NCI-H774 (cell line): ENCODE measurements around the gene EXOC4.

ENCODE experiments used
- DNase-seq: peaks from one replicate; lab custom pipeline; 2025; lab: John Stamatoyannopoulos, UW

The EXOC4 gene

DNA sequence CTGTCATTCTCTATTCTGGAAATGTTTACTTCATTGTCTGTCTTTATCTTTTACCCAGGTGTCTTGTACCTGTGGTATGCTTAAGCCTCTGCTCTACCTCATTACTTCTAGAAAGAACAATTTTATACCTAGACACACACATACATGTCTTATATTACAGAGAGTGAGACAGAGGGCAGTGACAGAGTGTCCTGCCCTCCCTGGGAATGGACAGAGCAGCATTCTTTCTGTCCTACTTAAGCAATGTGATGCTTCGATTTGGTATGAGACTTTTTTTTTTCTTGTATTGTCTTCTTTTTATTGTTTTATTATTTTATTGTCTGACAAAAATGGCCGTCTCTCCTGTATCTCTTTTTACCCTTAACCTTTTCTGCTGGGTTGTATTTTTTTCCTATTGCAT, 286.1 kb downstream of the EXOC4 start:
- no peak for DNase-seq

DNA sequence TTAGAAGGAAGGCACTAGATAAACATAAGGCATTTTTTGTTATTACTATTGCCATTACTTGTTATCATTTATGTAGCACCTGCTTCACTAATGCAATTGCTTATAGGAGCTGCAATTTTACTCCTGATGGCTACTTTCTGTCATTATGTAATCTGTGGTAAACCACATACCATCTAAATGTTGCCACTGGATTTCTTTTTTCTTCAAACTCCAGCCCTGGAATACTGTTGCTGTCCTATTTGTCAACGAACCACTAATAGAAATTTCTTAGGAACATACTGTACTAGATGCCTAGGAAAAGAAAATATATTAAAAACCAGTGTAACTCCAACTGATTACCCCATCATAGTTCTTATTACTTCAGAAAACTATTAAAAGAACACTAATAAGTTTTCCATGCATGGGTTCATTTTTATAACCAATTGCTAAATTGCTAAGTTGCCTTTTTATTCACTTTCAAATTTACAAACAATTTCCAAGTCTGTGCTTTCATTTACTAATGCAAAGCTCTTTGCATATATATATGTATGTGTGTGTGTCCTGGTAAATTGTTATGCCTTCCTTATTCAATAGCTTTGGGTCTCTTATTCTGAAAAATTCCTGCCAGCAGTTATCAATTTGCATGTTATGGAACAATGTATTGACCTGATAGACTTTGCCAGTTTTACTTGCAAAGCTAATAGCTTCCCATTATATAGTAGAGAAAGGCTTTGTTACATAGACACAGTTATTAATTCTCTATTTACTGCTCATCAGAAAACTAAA, 287.4 kb downstream of the EXOC4 start:
- DNase-seq, result no peak

DNA sequence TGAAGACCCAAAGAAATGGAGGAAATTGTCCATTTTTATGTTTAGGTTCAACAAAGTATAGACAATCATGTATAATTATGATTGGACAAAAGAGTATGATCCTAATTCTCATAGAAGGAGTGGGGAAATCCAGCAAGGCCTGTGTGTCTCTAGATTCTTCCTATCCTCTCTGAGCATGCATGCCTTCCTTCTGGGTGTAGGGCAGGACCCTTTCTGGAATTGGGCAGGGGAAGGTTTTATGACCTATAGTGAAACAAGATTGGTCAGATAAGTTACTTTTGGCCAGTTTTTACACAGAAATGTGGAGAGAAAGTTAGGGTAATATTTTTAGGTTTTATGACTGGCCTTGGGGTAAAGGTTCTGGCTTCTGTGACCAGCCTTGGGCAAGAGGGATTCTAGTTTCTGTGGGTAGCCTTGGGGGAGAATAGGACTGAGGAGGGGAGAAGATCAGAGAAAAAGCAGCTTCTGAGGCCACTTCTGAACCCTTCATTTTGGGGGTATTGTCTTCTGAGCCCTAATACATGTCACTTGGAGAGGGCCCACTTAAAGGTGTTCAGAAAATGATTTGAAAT, 289.4 kb downstream of the EXOC4 start:
- no peak for DNase-seq

DNA sequence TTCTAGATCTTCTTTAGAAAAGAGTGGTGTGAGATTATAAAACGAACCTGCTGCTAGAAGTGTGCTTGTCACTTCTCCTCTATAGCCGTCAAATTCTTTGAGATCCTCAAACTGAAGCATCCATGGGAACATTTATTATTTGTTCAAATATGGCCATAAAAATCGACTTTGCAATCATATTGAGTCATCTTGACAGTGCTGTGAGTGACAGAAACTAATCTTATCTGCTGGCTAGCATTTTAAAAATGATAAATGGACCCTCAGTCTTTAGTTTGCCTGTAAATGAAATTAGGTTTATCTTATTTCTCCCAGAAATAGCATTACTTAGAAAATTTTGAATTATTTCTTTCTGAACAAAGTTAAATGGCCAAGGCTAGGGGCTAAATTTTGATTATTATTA, 290.8 kb downstream of the EXOC4 start:
- no peak for DNase-seq

DNA sequence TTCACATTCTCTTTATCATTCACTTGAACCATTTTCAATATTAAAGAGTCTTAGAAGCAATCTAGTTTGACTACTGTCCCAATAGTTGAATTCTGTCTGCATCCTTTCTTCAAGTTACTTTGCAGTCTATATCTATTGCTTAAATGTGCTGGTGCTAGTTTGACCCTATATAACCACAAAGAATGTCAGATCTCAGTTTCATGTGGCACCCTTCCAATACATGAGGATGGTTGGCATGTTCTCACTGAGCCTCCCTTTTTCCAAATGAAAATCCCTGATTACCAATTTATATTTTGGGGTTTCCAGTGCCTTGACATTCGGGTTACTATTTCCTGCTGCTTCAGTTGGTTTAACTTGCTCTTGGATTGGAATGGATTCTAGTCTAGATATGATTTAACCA, 292.7 kb downstream of the EXOC4 start:
- no peak for DNase-seq

DNA sequence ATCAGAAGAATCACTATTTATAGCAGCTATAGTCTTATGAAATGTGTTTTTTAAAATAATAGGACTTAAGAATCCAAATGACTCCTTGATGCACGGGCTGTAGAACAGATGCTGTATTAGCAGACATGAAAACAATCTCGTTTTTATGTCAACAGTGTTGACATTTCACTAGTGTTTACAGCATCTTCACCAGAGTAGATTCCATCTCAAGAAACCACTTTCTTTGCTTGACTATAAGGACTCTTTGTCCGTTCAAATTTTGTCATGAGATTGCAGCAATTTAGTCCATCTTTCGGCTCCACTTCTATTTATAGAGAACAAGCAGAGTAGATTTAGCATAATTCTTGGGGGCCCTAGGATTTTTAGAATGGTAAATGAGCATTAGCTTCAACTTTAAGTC, 295.1 kb downstream of the EXOC4 start:
- no peak for DNase-seq

DNA sequence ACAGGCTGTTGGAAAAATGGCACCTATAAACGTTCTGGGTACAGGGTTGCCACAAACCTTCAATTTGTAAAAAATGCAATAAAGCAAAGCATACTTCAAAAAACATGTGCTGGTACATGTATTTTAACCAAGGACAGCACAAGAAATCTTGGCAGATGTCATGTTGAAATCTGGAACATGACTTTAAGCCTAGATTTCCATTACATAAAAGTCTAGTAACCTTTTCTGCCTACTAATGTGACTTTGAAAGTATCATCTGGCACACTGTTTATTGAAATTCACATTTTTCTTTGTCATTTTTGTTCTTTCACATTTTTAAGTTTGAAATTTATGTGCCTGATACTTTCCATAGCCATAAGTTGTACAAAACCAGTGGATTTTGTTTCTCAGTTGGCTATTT, 296.8 kb downstream of the EXOC4 start:
- no peak for DNase-seq

DNA sequence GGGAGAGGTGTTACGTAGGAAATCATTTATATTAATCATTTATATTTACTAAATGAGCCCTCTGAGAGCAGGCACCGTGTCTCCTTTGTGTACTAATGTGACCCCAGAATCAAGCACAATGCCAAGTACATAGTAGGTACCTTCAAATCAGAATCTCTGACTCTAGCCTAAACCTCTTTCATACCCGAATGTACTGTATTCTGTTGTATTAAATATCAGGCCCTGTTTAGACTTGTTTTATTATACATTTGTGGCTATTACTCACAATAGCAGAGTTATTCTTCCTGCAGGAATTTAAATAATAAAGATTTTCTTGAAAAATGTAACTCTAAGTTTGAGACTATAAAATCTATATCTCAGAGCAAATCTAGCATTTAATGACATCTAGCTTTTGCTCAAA, 297.3 kb downstream of the EXOC4 start:
- DNase-seq, result no peak

DNA sequence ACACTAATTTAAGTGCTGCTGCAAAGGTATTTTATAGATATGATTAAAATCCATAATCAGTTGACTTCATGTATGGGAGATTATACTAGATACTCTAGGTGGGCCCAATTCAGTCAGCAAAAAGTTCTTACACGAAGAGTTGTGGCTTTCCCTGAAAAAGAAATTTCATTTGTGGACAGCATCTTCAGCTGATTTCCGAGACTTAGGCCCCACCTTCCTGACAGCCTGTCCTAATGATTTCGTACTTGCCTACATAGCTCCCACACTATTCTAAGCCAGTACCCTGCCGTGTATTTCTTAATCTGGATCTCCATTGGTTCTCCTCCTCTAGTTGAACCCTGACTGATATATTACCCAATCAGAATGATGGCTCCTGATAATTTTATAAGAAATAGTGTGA, 297.9 kb downstream of the EXOC4 start:
- no peak for DNase-seq

DNA sequence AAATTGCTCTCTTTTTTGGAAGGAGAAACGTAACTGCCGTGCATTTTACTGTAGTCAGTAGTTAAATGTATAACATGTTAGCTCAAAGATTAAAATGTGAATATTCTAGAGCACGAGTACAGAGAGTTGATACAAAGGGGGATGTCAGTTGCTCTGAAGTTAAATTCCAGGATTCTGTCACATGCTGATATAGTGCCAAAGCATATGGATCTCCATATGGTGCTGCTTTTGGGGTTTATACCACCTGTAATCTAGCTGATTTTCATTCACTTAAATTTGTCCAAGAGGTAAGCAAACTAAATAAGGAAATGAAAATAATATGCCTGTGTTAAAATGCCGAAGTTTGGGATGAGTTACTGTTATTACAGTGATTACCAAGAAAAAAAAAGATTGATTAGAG, 298.6 kb downstream of the EXOC4 start:
- DNase-seq, result no peak

DNA sequence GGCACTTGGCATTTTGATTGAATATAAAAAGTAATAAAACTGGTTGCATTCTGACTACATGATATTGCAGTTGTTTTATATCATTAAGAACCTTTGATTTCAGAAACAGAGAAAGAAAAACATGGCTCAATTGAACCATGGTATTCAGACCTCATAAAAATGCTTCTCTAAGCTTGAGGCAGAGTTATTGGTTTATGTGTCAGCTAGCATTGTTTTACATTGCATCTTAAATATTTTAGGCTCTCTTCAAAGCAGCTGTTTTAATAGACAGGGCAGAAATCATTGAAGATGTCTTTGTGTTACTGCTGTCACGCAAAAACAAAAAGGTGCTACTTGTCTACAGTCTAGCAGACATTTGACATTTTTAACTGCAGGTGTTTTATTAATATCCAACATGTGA, 299.2 kb downstream of the EXOC4 start:
- DNase-seq, result no peak

DNA sequence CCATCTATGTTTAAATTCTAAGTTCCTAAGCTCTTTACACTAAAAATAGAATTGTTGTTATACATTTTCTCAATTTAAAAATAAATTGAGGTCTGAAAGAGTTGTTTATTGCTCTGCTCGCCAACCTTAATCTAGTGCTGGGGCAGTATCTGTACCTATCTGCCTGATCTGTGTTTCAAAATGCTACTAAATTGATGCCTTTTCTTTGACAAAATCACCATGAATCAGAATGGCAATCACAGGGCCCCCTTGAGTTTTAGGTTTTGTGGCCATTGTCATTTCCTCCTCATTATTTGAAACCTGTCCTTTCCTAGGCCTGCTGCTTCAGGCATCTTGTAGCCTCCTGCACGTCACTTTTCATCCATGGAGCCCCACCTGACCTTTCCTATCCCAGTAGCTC, 301.5 kb downstream of the EXOC4 start:
- DNase-seq, result no peak

DNA sequence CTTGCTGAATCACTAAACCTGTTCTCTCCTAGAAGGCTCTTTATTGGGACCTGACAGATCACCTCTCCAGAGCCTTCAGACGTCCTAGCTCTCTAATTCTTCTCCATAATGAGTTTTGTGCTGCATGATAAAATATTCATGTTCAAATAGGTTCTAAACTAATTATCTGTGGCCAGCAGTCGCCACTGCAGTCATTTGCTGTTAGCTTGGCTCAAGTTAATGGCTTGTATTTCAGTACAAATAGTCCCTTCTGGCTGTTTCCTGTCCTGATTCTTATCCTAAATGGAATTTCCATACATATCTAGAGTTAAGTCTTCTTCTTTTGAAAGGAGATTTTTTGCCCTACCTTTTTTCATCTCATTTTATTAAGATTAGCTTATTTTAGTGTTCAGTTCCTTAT, 303.2 kb downstream of the EXOC4 start:
- DNase-seq, result no peak

DNA sequence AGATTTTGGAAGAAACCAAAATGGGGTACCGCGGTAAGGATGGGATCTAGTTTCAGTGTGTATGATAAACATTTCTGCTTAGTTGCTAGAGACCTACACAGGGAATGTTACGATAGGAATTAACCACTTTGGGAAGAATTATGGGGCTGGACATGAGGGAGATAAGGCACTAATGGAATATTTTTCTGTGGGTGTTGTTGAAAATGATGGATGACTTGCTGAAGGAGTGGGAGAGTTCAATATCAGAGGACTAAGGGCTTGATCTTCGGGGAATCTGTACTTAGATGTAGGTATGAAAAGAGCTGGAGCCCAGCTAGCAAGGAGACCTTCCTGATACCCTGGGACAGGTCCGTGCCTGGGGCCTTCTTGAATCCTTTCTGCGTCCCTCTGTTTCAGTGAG, 303.7 kb downstream of the EXOC4 start:
- no peak for DNase-seq

DNA sequence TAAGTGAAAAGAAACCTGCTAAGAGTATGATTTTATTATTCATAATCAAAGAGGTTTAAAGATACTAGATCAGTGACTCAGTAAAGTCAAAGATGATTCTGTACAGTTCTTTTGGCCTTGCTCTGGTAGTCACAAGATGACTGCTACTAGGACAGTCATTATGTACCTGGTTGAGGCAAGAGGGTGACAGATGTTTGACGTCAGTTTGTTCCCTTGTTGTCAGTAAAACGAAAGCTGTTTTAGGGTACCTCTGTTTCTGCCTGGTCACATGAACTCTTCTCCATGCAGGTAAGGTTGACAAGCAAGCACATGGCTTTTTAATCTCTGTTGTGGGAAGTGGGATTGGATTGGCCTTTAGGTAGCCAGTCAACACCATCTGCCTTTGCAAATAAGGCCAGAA, 308.0 kb downstream of the EXOC4 start:
- DNase-seq, result no peak

DNA sequence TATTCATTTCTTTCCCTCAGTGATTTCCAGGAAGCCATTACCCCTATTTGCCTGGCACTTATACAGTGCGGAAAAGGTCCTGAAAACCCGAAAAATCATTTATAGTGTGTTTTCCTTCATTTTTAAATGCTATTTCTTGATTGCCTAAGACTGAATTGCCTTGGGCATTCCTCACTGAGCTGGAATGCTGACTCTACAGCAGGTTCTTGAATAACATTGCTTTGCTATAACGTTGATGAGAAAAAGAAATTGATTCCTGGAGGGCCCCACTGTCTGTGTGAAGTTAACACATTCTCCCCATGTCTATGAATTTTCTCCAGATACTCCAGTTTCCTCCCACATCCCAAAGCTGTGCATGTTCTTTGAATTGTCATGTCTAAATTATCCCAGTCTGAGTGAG, 308.5 kb downstream of the EXOC4 start:
- DNase-seq, result no peak

DNA sequence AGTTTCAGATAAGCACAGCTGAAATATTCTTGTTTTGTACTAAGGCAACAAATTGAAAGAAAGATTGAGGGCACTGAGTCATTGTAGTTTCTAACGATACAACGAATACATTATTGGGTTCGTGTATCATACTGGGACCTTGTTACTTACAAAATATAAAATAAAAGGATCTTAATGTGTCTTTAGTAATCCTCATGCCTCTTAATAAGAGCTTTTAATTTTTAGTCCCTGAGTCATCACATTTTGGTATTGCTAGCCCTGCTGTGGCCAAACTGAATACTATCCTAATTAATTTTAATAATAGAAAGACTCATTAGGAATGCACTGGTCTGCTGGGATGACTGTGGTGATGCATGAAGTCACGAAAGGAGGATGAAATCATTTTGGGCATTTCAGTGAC, 309.7 kb downstream of the EXOC4 start:
- DNase-seq, result no peak

DNA sequence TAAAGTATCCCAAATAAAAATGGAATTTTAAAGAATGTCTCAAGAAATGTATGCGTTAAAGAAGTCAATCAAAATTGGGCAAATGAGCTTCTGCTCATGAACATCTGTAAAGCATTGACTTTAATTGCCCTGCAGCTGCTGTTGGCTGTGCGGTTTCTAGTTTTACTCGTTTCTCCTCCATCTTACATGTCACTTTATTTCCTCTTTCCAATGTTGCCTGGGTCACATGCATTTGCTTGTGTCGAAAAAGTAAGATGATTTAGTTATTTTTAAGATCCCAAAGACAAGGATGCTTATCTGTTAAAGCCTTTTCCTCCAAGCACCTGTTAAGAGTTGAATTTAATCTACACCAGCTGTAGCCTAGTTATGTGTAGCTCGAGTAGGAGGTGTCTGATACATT, 310.4 kb downstream of the EXOC4 start:
- no peak for DNase-seq

DNA sequence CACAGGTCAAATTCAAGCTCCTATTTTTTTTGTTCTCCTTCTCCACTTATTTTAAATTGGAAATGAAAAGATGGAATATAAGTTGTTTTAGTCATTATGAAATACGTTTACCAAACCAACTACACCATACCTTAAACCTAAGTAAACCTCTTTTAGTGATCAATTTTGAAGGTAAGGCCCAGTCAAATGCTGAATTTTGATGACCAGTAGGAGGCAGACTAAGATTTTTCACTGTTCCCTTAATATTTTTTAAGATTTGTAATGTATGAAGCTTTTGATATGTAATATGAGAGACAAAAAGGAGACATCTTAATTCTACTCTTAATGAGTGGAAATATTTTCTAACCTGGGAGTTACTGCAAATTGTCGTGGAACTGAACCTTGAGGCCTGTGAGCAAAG, 311.6 kb downstream of the EXOC4 start:
- no peak for DNase-seq

DNA sequence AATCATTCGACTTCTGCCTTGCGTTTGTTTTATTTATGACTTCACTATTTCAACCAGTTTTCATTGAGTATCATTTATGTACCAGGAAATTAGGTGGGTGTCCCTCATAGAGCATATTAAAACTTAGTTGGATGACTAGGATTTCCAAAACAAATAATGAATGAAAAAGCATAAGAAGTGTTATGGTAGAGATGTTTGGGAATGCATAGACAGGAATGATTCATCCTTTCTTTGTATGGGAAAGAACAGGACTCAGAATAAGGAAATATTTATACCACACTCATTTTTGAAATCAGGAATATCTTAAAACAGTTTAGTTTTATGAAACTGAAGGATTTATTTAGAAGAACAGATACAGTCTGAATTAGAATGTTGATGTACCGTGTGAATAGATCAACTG, 315.7 kb downstream of the EXOC4 start:
- DNase-seq, result no peak

DNA sequence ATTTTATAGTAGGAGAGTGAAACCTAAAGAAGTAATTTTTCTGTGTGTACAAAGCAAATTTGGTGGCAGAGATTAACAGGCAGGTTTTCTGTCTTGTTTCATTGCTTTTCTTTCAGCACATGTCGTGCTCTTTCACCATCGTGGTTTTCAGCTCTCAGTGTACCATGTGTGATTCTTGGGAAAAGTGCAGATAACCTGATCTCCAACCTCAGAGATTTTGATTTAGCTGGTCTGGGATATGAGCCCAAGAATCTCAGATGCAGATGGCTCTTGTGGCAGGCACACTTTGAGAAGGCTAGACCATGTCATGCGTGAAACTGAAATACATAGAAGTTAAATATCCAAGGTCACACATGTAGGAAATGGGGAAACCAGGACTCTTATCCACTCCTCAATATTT, 317.4 kb downstream of the EXOC4 start:
- DNase-seq, result no peak

DNA sequence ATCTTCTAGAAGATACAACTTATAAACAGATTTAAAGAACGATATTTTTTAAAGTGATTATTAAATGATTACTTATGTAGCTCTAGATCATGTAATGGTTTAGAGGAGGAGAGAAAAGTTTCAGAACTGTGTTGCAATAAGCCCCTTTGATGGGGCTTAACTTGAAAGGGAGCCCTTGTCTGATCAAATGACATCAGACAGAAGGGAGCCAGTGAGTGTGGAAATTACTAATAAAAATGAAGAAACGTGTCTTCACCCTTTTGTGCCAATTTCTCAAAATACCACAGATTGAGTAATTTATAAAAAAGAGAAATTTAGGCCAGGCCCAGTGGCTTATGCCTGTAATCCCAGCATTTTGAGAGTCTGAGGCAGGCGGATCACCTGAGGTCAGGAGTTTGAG, 318.2 kb downstream of the EXOC4 start:
- DNase-seq, result no peak

DNA sequence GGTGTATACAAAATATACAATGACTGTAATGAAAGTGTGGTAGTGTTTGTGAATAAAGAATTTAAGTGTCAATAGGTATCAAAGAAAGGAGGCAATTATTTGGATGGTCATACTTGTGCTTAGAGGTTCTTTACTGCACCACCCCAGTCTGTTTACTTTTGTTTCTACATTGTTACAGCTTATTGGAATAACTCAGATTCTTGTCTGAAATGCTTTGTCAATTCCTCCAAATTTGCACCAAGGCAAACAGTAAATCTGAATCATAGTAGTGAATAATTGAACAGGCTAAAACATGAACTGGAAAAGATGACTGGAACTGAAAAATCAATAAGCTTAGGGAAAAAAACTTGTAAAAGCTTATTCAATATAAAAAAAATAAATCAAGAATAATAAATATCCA, 319.2 kb downstream of the EXOC4 start:
- no peak for DNase-seq

DNA sequence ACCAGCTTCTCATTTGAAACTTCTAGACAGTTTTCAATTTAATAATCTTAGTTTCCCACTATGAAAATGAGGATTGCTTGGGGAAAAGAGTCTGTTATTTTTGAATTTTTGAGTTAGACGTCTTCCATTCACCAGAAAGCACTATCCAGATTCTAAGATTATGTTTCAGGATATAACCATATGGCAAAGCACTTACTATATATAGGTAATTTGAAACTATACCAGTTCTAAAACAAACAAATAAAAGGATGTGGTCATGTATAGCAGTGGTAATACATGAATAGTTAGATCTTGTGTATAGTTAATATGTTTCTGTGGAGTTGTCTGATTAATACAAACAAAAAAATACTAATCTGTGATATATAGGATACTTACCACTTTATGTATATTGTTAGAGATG, 320.0 kb downstream of the EXOC4 start:
- DNase-seq, result no peak
